HL-60 (cell line): ENCODE data around the gene GPS1.

ENCODE experiments used
- DNase-seq, 2 experiments: peaks; one replicate each; pipeline ENCODE4 v3.0.0-alpha.2; 2010 to 2020; ENCODE audit warnings: low read depth in 1 of 2, low spot score in 1 of 2
- H3K27ac ChIP-seq: fragments of 250-450 bp; sonication (Bioruptor Pico); replicated peaks from 2 replicates; pipeline ENCODE4 v1.5.1; 2020; ENCODE audit warnings: mild to moderate bottlenecking, moderate library complexity
- H3K27me3 ChIP-seq: fragments of 250-450 bp; sonication (Bioruptor Pico); 2 replicates; pipeline ENCODE4 v1.5.1; 2021; ENCODE audit warnings: mild to moderate bottlenecking, moderate library complexity; ENCODE audit not compliant: insufficient read depth, poor library complexity, severe bottlenecking
- H3K4me3 ChIP-seq: replicated peaks from 2 replicates; pipeline ENCODE4 v1.5.1; 2011; ENCODE audit warnings: mild to moderate bottlenecking, control low read depth, low read length; ENCODE audit not compliant: insufficient read depth
- CTCF ChIP-seq: IDR thresholded peaks from one replicate; pipeline ENCODE4 v1.5.1; 2011; ENCODE audit warnings: low read length, control low read depth, inconsistent platforms; ENCODE audit not compliant: insufficient read depth
- GABPA ChIP-seq: IDR thresholded peaks from 2 replicates; pipeline ENCODE4 v1.6.1; 2012; ENCODE audit warnings: low read depth
- POLR2AphosphoS5 ChIP-seq: IDR thresholded peaks from 2 replicates; pipeline ENCODE4 v1.6.1; 2012; ENCODE audit warnings: low read depth
- REST ChIP-seq: IDR thresholded peaks from 2 replicates; pipeline ENCODE4 v1.6.1; 2012; ENCODE audit warnings: low read depth; ENCODE audit not compliant: insufficient replicate concordance
- SPI1 ChIP-seq: IDR thresholded peaks from 2 replicates; pipeline ENCODE4 v1.6.1; 2012; ENCODE audit warnings: low read depth, mild to moderate bottlenecking, borderline replicate concordance

The GPS1 gene

GRCh38 chr17:82047914-82048570 is 3.7 kb upstream of the GPS1 start:
- H3K27ac ChIP-seq = no peak overlapping the region
- H3K27me3 ChIP-seq = no peaks in the 10 kb centered on the region
- no peak overlapping the region for H3K4me3 ChIP-seq
- DNase-seq = no peak
- TF ChIP-seq POLR2AphosphoS5 (no peak), SPI1 (no peak), REST (no peak), CTCF (no peak), GABPA (no peak)

GRCh38 chr17:82048571-82048971 is 3.1 kb upstream of the GPS1 start:
- Histone ChIP-seq H3K27me3 (no peaks in the 10 kb centered on the region), H3K4me3 (no peak overlapping the region), H3K27ac (no peak overlapping the region)
- TF ChIP-seq POLR2AphosphoS5 = no peak
- TF ChIP-seq CTCF = no peak
- no peak for TF ChIP-seq SPI1
- no peak for TF ChIP-seq REST
- no peak for TF ChIP-seq GABPA
- DNase-seq = no peak

- Histone ChIP-seq H3K27me3 (no peaks in the 10 kb centered on the region), H3K27ac (no peak overlapping the region), H3K4me3 (no peak overlapping the region)
- no peak for DNase-seq
- TF ChIP-seq SPI1 = no peak
- no peak for TF ChIP-seq POLR2AphosphoS5
- no peak for TF ChIP-seq CTCF
- no peak for TF ChIP-seq GABPA
- no peak for TF ChIP-seq REST
Observed at GRCh38 chr17:82049106-82049505, 2.6 kb upstream of the GPS1 start.
